Measurements from ENCODE around the gene FAM151A. TPM values are rescaled to one million over a fixed set of nuclear protein-coding genes. Genes with fewer than 3 reads are reported as not detected.

The FAM151A gene
- polyA plus RNA-seq, result not detected in 2 replicates
- not detected in 2 replicates for polyA minus RNA-seq

- H3K4me2 ChIP-seq (ENCODE audit: low read length), result no peak within 1 kb of the TSS
- no peak within 1 kb of the TSS for H3K4me3 ChIP-seq (ENCODE audit: low read length)
- no peaks in the 10 kb centered on the region for H3K79me2 ChIP-seq (replicated peaks; ENCODE audit: insufficient read depth, low read length)
- H2AFZ ChIP-seq (ENCODE audit: low read depth, low read length), result no peak within 1 kb of the TSS
- H4K20me1 ChIP-seq (ENCODE audit: insufficient read depth), result no peaks in the 10 kb centered on the region
- TF ChIP-seq EZH2 (IDR thresholded peaks at IDR 0.05; ENCODE audit: borderline replicate concordance, insufficient read depth, low read length, poor library complexity, severe bottlenecking) (no peak), EP300 (conservative IDR thresholded peaks at IDR 0.05; ENCODE audit: poor library complexity, severe bottlenecking) (no peak), CTCF (IDR thresholded peaks at IDR 0.05; ENCODE audit: poor library complexity, severe bottlenecking) (no peak), SMC3 (conservative IDR thresholded peaks at IDR 0.05; ENCODE audit: poor library complexity) (no peak), RAD21 (conservative IDR thresholded peaks at IDR 0.05) (no peak), POLR2AphosphoS5 (IDR thresholded peaks at IDR 0.05) (no peak), TAF1 (IDR thresholded peaks at IDR 0.05; ENCODE audit: low read depth) (no peak), MXI1 (conservative IDR thresholded peaks at IDR 0.05; ENCODE audit: poor library complexity, severe bottlenecking) (no peak)
- TF ChIP-seq, protein P1, sequence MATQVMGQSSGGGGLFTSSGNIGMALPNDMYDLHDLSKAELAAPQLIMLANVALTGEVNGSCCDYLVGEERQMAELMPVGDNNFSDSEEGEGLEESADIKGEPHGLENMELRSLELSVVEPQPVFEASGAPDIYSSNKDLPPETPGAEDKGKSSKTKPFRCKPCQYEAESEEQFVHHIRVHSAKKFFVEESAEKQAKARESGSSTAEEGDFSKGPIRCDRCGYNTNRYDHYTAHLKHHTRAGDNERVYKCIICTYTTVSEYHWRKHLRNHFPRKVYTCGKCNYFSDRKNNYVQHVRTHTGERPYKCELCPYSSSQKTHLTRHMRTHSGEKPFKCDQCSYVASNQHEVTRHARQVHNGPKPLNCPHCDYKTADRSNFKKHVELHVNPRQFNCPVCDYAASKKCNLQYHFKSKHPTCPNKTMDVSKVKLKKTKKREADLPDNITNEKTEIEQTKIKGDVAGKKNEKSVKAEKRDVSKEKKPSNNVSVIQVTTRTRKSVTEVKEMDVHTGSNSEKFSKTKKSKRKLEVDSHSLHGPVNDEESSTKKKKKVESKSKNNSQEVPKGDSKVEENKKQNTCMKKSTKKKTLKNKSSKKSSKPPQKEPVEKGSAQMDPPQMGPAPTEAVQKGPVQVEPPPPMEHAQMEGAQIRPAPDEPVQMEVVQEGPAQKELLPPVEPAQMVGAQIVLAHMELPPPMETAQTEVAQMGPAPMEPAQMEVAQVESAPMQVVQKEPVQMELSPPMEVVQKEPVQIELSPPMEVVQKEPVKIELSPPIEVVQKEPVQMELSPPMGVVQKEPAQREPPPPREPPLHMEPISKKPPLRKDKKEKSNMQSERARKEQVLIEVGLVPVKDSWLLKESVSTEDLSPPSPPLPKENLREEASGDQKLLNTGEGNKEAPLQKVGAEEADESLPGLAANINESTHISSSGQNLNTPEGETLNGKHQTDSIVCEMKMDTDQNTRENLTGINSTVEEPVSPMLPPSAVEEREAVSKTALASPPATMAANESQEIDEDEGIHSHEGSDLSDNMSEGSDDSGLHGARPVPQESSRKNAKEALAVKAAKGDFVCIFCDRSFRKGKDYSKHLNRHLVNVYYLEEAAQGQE (IDR thresholded peaks at IDR 0.05; ENCODE audit: borderline replicate concordance), result no peak
- no peaks in the 10 kb centered on the region for H3F3A ChIP-seq (ENCODE audit: insufficient read depth, low read length, poor library complexity, severe bottlenecking)
- H3K27ac ChIP-seq (ENCODE audit: low read length), result no peak within 1 kb of the TSS
- H3K9me2 ChIP-seq (ENCODE audit: insufficient read depth, low read length), result no peaks in the 10 kb centered on the region
- H3K9me3 ChIP-seq (ENCODE audit: low read length), result no peaks in the 10 kb centered on the region
- H3K27me3 ChIP-seq (ENCODE audit: insufficient read depth, low read depth, low read length), result no peaks in the 10 kb centered on the region
- no peak within 1 kb of the TSS for H3K9ac ChIP-seq (ENCODE audit: low read length)
- no peaks in the 10 kb centered on the region for H3K36me3 ChIP-seq (ENCODE audit: insufficient read depth, low read length)
Measured at GRCh38 chr1:54623216-54624007, at the start of gene FAM151A. TSS of gene FAM151A (minus strand) at chr1:54623525. CDS start at chr1:54623395, 130 bp downstream.

GRCh38 chr1:54671985-54672608 lies 48.8 kb upstream of the FAM151A start:
- H2AFZ ChIP-seq (ENCODE audit: low read depth, low read length), result no peak overlapping the region
- H3K4me3 ChIP-seq (ENCODE audit: low read length), result no peak overlapping the region
- no peak overlapping the region for H3K4me2 ChIP-seq (ENCODE audit: low read length)
- no peaks in the 10 kb centered on the region for H3K36me3 ChIP-seq (ENCODE audit: insufficient read depth, low read length)
- no peaks in the 10 kb centered on the region for H4K20me1 ChIP-seq (ENCODE audit: insufficient read depth)
- TF ChIP-seq POLR2AphosphoS5 (IDR thresholded peaks at IDR 0.05), result no peak
- peak; percentile 93 for TF ChIP-seq SMC3 (conservative IDR thresholded peaks at IDR 0.05; ENCODE audit: poor library complexity)
- TF ChIP-seq EP300 (conservative IDR thresholded peaks at IDR 0.05; ENCODE audit: poor library complexity, severe bottlenecking), result no peak
- TF ChIP-seq CTCF (IDR thresholded peaks at IDR 0.05; ENCODE audit: poor library complexity, severe bottlenecking), result peak; percentile 87
- no peak for TF ChIP-seq TAF1 (IDR thresholded peaks at IDR 0.05; ENCODE audit: low read depth)
- no peak for TF ChIP-seq MXI1 (conservative IDR thresholded peaks at IDR 0.05; ENCODE audit: poor library complexity, severe bottlenecking)
- TF ChIP-seq RAD21 (conservative IDR thresholded peaks at IDR 0.05), result peak; percentile 88
- no peak for TF ChIP-seq EZH2 (IDR thresholded peaks at IDR 0.05; ENCODE audit: borderline replicate concordance, insufficient read depth, low read length, poor library complexity, severe bottlenecking)
- no peaks in the 10 kb centered on the region for H3K9me3 ChIP-seq (ENCODE audit: low read length)
- H3K9me2 ChIP-seq (ENCODE audit: insufficient read depth, low read length), result no peaks in the 10 kb centered on the region
- no peak overlapping the region for H3K9ac ChIP-seq (ENCODE audit: low read length)
- H3K79me2 ChIP-seq (replicated peaks; ENCODE audit: insufficient read depth, low read length), result no peaks in the 10 kb centered on the region
- H3K27me3 ChIP-seq (ENCODE audit: insufficient read depth, low read depth, low read length), result no peaks in the 10 kb centered on the region
- no peaks in the 10 kb centered on the region for H3F3A ChIP-seq (ENCODE audit: insufficient read depth, low read length, poor library complexity, severe bottlenecking)
- no peak overlapping the region for H3K27ac ChIP-seq (ENCODE audit: low read length)
